ENCODE measurements around the gene SHKBP1.

SHKBP1 gene

GRCh38 chr19:40576585-40577451, at the start of gene SHKBP1:
SHKBP1 (plus strand) TSS chr19:40576873; CDS start chr19:40576900, 27 bp downstream.
- TF ChIP-seq, protein P1, sequence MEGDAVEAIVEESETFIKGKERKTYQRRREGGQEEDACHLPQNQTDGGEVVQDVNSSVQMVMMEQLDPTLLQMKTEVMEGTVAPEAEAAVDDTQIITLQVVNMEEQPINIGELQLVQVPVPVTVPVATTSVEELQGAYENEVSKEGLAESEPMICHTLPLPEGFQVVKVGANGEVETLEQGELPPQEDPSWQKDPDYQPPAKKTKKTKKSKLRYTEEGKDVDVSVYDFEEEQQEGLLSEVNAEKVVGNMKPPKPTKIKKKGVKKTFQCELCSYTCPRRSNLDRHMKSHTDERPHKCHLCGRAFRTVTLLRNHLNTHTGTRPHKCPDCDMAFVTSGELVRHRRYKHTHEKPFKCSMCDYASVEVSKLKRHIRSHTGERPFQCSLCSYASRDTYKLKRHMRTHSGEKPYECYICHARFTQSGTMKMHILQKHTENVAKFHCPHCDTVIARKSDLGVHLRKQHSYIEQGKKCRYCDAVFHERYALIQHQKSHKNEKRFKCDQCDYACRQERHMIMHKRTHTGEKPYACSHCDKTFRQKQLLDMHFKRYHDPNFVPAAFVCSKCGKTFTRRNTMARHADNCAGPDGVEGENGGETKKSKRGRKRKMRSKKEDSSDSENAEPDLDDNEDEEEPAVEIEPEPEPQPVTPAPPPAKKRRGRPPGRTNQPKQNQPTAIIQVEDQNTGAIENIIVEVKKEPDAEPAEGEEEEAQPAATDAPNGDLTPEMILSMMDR (IDR thresholded peaks at IDR 0.05) = no peak

GRCh38 chr19:40528078-40528477, 48.6 kb upstream of the SHKBP1 start:
- TF ChIP-seq, protein P1 (IDR thresholded peaks at IDR 0.05) = no peak

DNA sequence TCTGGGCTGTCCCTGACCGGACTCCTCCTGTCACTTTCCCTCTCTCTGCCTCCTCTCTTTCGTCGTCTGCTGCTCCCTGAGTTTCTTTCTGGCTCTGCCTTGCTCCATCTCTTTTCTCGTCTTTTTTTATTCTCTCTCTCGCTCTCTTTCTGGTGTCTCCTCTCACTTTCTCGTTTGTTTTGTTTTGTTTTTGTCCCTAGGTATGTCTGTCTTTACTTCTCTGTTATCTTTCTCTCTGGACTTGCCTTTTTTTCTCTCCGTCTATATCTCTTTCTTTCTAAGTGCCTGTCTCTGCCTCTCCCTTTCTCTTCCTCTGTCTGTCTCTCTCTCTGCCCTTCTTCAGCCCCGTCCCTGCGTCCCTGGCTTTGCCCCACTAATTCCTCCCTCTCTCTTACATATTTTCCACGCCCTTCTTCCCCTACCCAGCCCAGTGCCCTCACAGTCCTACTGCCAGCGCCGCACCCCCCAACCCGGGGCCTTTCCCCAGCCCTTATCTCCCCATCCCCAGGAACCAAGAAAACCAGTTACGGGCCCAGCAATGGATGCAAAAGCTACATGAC, 48.1 kb upstream of the SHKBP1 start:
- TF ChIP-seq, protein P1 (IDR thresholded peaks at IDR 0.05) = no peak

DNA sequence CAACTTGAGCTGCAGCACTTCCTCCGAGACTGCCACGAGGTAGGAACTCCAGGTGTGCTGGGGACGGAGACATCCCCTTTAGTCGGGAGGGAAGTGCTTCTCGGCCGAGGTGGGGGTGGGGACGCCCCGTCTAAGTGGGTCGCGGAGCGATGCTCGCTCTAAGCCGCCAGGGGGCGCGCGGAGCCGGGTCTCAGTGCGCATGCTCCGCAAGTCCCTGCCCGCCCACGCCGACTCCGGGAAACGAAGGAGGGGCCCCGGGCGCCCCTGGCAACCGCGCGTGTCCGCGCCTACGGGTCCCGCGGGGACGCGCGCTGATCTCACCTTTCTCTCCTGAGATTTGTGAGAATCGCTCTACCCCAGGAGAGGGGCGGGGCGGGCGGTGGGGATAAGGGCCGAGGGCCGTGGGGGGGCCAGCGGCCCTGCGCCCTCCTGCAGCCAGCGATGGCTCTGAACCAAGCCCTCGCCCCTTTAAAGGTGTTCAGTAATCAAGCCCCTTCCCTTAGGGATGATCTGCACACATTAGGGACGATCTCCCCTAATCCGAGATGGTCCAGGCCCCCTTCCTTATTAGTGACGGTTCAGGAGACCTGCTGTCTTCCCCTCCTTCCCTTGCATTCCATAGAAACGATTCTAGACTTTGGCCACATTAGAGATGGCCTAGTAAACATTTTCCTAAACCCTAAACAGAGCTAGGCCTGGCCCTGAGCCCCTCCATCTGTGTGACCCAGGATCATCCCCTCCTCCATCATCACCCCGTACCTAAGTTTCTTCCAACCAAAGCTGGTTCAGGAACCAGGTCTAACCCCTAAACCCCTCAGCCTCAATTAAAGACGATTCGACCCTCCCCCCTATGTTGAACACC, 47.3 kb upstream of the SHKBP1 start:
- TF ChIP-seq, protein P1 (IDR thresholded peaks at IDR 0.05) = peak; percentile 97

- TF ChIP-seq, protein P1 (IDR thresholded peaks at IDR 0.05) = peak; percentile 44
Observed at GRCh38 chr19:40530091-40530901, 46.4 kb upstream of the SHKBP1 start.

DNA sequence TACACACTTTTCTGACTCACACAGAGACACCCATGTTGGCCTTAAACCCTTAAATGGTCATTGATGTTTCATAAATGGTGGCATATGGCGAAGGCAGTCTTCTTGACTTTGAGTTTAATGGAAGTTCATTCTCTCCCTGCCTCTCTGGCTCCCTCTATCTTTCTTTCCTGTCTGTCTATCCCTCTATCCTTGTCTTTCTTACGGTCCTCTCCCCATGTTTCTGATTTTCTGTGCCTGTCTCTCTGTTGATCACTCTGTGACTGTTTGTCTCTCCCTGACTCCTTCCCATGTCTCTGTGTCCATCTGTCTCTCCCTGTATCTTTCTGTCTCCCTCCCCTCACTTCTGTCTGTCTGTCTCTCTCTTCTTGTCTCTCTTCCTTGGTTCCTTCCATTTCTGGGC, 43.2 kb upstream of the SHKBP1 start:
- TF ChIP-seq, protein P1 (IDR thresholded peaks at IDR 0.05) = no peak

GRCh38 chr19:40534148-40534547, 42.5 kb upstream of the SHKBP1 start:
- TF ChIP-seq, protein P1 (IDR thresholded peaks at IDR 0.05) = no peak
